HG02759 (cell line): ENCODE measurements around the gene SCRT2.

ENCODE experiments used
- ATAC-seq: cut with Tn5 transposase; IDR thresholded peaks from one replicate; pipeline ENCODE4 v1.9.1; 2021; ENCODE audit warnings: mild to moderate bottlenecking, moderate library complexity; ENCODE audit not compliant: unreplicated experiment

The SCRT2 gene

DNA sequence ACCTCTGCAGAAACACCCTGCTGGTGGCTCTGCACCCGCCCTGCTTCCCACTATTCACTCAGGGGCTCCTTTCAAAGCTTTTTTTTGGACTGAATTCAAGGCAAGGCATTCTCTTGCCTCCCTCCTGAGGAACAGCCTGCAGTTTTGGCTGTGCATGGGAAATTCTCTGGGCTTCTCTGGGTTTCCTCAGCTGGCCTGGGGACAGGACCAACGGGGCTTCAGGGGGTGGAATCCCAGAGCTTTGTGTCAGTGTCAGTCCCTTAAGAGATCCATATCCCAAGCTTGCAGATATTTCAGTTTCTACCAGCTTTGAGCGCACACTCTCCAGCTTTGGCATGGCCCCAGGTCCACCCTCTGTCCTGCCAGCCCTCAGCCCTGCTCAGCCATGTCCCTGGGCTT lies 2.0 kb downstream of the SCRT2 start:
- ATAC-seq = no peak

DNA sequence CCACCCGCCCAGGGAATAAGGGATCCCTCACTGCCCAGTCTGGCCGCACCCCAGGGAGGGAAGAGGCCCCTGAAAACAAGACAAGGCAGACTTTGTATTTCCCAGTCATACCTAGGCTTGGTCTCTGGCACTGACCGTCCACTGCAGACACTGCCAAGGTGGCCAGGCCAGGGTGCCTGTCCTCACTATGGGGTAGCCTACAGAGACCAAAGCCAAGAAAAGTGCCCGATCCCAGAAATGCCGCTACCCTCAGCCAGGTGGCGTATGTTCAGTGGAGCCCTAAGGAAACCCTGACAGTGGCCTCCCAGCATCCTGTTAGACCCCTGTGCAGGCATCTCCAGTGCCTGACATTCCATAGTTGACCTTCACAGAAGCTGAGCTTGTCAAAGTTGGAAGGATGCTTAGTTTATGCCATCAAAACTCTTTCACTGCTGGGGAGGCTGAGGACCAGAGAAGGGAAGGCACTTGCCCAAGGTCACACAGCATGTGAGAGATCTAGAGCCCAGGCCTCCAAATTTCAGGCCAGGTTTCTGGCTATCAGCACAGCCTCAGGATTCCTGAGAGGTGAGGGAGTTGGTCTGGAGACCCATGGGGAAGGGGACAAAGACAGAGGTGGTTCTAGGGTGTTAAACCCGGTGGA lies 2.5 kb downstream of the SCRT2 start:
- no peak for ATAC-seq

DNA sequence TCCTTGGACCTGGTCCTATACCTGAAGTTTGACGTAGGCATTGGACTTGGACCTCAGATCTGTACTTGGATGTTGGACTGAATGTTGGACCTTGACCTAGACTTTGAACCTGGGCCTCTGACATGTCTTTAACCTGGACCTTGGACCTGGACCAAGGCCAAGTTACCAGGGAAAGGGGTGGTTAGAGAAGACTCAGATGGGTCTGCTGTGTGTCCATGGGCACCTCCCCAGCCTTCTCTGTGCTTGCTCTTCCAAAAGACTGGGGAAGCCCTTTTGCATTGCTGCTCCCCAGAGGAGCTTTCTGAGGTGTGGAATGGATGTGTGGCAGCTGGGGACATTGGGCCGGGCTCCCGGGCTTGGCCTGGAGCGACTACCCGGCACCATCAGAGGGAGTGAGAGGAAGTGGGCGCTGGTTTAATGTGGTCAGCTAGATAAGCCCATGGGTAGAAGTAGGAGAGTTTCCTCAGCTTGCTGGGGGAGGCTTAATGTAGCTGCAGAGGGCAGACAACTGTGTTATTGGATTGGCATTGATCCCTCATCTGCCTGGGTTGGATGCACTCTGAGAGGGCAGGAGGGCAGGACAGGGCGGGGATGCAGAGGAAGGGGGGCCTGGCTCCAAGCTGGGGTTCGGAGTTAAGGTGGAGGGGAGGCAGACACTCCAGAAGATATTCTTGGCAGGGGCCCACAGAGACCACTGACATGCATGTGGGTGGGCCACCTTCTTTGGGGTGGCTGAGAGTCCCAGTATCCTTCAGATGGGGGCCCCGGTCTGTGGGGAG lies 4.2 kb downstream of the SCRT2 start:
- ATAC-seq = no peak

DNA sequence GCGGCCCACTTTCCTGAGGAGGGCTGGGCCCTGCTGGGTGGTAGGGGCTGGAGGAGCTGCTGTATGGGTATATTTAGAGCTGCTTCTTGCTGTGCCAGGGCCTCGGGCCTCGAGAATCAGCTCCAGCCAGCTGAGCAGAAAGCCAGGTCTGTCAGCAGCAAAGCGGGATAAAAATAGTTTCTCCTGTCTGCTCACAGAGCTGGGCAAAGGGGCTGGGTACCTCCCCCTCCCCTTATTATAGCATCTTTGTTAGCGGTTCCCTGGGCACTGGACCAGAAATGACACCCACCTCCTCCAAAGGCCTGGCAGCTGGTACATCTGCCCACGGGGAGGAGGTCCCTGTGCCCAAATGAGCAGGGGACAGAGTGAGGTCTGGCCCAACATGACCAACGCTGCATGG lies 6.0 kb downstream of the SCRT2 start:
- ATAC-seq = no peak

DNA sequence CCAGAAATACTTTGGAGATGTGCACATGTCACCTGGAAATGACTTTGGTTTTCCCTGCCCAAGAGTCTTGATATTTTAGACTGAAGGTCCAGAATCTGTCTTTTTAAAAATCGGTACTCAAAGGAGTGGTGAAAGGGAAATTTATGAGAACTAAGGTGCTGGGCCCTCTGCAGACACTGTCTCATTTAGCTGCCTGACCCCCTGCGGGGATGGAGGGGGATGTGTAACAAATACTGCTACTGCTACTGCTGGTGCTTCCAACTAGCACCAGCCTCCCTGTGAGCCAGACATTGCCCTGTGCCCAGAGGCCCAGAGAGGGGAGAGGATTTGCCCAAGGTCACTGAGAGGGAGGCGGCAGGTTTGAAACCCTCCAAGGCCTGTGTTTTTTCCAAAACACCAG lies 7.0 kb downstream of the SCRT2 start:
- no peak for ATAC-seq

DNA sequence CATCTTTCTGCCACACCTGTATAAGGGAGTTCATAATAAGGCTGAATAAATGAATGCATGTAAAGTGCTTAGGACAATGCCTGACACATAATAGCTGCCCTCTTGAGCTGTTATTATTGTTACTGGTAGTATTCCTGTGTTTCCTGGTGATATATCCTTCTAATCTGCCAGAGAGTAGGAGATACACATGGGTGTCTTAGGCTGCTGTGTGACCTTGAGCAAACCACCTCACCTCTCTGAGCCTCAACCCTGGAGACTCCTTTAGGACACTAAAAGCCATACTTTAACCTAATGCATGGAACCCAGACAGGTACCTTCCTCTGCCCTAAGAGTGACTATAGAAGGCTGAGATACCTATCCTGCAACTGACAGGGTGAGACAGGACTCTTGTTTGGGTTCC lies 7.6 kb downstream of the SCRT2 start:
- no peak for ATAC-seq

DNA sequence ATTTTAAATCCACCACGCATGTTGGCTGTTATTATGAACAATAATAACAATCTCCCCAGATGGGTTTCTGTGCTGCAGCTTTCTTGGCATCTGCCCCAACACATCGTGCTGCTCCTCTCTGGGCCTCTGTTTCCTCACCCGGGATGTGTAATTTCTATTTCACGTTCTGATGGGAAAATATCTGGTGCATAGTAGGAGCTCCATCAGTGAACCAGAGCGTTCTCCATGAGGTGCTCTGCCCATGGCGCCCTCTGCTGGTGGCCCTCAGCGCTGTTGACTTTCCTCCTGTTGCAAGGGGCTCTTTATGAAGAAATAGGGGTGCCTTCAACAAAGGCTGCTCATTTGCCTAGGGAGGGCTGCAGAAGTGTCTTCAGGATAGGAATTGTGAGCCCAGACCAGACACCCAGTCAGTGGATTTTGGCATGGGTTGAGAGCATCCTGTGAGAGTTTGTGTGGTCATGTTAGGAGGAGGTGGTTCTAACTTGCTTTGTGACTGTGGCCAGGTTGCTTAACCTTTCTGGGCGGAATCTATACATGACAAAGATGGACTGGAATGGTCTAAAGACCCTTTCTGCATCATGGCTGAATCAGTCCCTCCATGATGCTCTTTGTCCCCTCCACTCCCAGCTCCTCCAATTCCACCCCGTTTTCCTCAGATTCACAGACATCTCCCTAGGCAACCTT lies 8.1 kb downstream of the SCRT2 start:
- ATAC-seq = no peak

DNA sequence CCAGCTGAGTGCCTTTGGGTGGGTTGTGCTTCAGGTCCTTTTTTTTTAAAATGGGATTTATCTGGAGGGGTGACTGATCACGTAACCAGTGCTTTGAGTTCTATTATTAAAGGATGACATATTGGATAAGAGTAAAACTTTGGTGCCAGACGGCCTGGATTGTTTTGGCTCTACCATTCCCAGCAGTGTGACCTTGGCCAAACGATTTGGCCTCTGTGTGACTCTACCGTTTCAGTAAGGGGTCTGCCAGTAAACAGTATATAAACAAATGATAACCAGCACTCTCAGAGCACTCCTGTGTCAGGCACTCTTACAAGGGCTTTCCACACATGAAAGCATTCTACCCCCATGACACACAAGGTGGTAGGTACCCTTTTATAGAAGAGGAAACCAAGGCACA lies 8.7 kb downstream of the SCRT2 start:
- no peak for ATAC-seq

DNA sequence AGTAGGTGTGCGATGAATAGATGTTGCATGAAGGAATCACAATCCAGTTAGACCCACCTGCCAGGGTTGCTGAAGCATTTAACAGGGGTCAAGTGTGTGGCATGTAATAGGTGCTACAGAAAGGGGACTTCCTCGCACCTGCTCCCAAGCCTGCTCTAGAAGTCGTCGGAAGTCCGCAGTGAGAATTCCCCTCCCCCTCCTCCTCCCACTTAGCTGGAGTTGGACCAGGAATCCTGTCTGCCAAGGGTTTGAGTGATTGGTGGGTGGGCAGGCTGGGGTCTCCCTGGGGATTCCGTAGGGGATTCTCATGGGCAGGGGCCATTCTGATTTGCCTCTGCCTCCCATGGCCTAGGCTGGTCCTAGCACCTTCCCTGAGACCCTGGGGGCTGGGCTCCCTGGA lies 10.3 kb downstream of the SCRT2 start:
- no peak for ATAC-seq

DNA sequence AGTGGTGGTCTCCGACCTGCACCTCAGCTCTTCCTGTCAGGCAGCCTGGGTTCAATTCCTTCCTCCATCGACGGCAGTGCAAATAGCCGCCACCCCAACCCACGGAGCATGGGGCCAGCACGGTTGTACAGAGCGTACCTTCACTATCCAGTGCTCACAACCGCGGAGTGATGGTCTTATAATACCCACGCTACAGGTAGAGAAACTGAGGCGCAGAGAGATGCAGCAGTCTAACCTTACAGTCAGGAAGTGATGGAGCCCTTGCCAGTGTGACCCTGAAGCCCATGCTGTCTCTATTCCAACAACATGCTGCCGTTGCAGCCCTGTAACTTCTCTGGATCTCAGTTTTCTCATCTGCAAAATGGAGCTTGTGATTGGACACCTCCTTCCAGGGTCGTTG lies 11.0 kb downstream of the SCRT2 start:
- ATAC-seq = no peak

DNA sequence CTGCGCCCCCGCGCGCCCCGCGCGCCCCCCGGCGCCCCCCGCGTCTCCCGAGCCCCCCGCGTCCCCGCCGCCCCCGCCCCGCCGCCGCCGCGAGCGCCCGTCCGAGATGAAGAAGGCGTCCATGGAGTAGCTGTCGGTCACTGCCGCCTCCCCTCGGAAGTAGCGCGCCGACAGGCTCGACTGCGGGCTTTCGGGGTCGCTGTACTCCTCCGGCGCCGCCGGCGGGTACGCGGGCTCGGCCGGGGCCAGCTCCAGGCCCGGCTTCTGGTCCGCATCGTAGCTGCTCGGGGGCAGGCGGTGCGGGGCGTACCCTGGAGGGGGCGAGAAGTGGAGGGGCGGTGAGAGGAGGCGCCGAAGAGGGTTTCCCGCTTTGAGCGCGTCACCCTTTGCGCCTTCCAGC lies 11.5 kb downstream of the SCRT2 start:
- ATAC-seq = no peak

DNA sequence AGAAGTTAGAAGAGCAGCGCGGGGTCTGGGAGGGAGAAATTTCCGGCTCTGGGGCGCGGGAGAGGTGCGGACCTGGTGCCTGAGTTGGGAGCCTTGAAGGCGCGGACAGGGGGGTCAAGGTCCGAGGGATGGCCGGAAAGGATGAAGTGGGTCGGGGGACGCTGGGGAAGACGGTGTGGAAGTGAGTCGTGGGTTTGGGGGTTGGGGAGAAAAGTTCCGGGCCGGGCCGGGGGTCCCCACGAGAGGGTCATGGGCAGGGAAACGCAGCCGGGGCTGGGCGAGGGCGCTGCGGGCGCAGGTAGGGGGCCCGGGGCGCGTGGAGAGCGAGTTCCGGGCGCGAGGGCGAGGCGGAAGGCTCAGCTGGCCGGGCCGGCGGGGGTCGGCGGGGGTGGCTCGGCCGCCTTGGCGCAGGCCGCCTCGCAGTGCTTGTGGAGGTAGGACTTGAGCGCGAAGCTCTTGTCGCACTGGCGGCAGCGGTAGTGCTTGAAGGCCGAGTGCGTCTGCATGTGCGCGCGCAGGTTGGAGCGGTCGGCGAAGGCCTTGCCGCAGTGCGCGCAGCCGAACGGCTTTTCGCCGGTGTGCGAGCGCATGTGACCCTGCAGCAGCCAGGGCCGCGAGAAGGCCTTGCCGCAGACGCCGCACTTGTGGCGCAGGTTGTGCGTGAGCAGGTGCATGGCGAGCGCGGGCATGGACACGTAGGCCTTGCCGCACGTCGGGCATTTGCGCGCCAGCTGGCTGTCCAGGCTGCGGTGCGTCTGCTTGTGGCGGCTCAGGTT lies 12.1 kb downstream of the SCRT2 start:
- ATAC-seq = no peak

DNA sequence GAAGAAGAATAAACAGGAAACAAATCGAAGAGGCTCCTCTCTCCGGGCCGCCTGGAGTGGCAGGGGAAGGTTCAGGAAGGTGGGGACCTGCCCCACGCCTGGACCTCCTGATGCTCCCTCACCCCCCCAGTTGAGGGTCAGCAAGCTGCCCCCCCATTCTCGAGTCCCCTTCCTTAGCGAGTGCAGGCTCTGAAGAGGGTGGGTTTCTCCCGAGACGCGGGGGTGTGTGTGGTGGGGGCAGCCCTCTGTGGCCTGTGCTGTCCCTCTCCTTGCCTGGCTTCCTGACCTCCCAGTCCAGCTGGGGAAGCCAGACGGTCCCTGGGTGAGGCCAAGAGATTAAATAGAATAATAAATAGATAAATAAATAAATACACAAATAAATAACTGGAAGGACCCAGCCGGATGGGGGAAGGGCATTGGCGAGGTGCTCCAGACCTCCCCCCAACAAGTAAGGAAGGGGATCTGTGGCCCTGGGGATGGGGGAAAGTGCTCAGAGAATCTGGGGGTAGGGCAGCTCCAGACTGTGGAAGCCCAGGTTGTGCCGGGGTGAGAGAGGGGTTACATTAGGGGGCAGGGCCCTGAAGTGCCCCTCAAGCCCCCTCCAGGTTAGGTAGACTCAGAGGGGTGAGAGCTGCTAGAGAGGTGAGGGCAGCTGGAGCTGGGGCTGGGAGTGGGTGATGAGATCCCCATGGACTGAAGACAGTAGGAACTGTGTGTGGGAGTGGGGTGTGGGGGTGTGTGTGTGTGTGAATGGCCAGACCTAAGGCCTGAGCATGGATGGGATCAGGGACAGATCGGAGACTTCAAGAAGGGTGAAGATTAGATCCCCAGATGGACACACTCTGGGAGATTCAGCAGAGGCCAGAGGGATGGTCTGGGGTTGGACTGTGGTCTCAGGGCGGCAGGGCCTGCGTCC lies 13.1 kb downstream of the SCRT2 start:
- ATAC-seq = no peak

DNA sequence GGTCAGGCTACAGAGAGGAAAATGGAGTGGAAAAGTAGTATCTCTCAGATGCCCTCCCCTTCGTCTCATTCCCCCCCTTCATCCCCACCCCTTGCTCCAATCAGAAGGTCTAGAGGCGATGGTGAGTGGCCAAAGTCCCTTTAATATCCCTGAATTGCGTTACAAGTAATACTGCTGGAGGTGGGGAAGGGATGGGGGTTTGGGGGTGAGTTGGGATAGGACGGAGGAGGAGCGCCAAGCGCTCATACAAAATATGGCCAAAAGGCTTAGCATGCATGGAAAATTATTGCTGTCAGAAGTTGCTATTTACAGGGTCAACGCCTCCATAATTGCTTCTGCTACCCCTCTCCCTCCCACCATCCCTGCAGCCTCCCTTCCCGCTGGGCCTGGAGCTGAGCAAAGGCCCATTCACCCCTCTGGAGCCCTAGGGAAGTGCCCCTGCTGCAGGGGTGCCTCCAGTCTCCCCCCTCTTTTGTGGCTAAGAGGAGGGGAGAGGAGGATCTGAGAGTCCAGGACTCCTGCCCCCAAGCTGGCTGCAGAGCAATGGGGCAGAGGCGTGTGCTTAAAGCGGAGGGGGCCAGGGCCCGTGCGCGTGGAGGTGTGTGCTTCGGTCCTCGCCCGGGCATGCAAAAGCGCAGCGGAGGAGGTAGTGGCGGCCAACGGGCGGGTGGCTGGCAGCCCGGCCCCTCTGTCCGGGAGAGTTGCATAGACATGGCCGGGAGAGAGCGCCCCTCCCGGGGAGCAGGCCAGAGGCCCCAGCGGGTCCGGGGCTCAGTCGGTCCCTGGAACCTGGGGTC lies 13.9 kb downstream of the SCRT2 start:
- ATAC-seq = no peak

DNA sequence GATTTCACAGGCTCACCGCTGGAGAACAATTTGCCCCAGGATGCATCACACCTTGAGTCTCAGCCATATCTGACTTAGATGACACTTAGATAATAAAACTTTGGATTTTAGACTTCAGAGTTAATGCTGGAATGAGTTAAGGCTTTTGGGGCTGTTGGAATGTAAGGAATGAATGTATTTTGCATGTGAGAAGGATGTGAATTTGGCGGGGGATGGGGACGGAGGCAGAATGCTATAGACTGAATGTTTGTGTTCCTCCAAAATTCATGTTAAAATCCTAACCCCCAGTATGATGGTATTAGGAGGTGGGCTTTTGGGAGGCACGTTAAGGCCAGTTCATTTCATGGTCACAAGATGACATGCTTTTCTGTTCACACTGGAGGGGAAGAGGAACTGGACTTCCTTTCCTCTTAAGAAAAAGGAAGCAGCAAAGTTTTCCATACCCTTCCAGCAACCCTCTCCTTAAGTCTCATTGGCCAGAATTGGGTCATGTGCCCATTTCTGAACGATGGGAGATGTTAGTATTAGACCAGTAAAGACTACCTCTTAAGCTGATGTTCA lies 16.8 kb downstream of the SCRT2 start:
- no peak for ATAC-seq

DNA sequence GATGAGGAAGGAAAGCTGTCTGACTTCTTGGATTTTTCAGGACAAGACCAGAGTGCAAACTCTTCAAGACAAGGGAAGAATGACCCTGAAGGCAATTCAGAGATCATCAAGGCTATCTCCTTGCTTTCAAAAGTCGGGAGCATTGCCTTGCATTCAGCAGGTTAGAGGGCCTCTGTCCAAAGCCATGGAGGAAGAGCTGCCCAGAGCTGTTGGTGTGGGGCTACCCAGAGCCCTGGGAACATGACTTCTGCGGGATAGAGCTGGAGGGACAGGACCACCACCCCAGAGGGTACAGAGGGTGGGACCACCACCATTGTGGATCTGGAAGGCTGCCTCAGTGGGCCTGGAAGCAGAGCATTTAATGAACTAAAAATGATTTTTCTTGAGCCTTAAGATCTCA lies 17.4 kb downstream of the SCRT2 start:
- ATAC-seq = no peak

DNA sequence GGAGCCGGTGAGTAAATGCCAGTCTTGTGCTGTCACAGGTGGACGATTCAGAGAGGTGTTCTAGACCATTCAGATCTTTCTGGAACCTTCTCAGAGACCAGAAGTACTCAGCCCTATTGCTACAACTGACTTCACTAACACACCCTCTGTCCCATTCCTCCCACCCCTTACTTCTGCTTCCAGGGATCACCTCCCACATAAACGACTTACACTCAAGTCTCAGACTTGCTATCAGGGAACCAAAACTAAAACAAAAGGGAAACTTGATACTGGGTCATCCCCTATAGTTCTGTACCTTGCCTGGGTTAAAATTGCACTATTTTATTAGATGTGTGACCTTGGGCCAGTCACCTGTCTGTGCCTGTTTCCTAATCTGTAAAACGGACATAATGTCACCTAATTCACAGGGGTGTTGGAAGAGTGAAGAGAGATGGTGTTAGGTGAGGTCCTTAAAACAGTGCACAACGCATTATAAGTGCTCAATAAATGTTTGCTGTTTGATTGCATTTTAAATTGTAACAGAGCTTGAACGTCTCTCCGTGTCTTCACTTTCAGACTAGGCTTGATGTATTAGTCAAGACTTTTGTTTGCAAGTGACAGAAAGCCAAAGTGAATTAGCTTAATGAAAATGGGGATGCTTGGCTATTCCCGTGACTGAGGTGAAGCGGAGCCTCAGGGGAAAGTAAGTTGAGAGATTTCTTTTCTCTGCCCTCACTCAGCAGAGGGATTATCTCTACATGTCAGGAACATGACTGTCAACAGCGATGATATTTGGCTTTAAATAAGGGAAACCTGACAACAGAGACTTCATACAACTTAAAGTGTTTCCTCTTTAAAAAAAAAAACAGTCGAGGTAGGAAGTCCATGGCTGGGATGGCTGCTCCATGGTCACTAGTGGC lies 19.6 kb downstream of the SCRT2 start:
- no peak for ATAC-seq

DNA sequence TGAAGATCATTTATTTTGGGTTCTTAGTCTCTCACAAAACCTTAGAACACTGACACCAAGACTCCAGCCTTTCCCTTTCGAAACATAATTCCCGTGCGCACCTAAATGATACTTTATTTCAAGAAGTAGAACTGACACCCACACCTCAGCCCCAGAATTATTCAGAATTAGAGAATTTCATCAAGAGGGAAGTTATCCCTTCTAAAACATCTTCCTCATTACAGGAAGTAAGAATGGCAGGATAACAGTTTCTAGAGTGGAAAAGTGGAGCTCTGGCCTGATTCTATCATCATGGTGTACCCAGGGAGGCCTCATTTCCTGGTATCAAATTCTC lies 21.2 kb downstream of the SCRT2 start:
- no peak for ATAC-seq
